GM19238 (cell line): ENCODE measurements around the gene FAR2.
"Not testable (repeated sequence)": the region's sequence is repeated elsewhere in the genome, so short reads cannot be mapped to it uniquely, and the experiment has no call there.

Source experiments
- DNase-seq: peaks from one replicate; pipeline ENCODE4 v3.0.0; 2011; ENCODE audit warnings: low spot score; ENCODE audit not compliant: insufficient read length

FAR2 gene

GRCh38 chr12:29277231-29277630 lies 128.2 kb downstream of the FAR2 start:
- no peak for DNase-seq

DNA sequence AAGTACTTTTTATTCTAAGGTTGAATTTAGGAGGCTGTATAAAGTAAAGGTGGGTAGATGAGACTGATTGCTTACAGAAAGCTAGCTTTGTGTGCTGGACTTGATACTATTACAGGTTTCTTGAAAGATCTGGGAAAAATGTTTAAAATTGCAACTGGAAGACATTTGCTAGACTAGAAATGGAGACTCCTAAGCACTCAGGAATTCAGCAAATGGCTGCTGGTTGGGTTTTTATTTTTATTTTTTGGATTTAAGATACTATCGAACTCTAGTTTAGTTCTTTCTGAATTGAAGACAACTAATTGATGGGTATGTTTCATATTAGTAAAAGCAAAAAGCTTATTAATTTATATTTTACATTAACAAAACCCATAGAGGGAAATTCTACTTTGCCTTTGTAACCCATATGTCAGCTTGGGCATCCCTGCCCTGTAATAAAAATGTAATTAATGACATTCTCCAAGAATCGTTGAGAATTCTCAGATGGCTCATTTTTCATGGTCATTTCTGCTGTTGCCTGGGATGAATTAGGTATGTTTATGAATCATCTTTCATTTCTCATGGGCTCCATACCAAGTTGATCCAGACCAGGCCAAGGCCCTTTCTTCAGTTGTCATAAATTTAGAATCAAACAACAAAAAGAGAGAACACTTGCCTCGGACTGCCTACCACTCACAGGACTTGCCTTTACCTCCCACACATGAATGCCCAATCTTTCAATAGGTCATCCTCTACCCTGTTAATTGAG lies 129.8 kb downstream of the FAR2 start:
- DNase-seq: no peak

GRCh38 chr12:29281371-29282005 lies 132.4 kb downstream of the FAR2 start:
- no peak for DNase-seq

GRCh38 chr12:29282031-29282816 lies 133.1 kb downstream of the FAR2 start:
- DNase-seq: no peak

GRCh38 chr12:29283969-29284700 lies 135.1 kb downstream of the FAR2 start:
- DNase-seq: no peak

GRCh38 chr12:29286081-29286790 lies 137.2 kb downstream of the FAR2 start:
- DNase-seq: no peak

DNA sequence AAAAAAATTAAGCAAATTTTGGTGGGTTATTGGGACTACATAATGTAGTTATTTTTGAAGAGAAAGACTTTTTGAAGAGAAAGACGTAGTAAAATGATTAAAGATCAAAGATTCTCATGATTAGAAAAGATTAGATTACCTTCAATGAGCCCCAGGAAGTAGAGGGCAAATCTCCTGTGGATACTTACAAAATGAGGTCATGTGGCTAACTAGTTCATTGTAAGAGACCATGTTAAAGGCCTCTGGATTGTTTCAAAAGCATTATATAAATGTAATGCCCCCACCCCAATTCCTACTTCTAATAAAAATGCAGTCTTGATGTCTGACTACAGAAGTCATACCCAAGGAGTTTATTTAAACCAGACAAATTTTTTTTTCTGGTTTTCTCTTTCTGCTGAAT lies 138.5 kb downstream of the FAR2 start:
- no peak for DNase-seq

DNA sequence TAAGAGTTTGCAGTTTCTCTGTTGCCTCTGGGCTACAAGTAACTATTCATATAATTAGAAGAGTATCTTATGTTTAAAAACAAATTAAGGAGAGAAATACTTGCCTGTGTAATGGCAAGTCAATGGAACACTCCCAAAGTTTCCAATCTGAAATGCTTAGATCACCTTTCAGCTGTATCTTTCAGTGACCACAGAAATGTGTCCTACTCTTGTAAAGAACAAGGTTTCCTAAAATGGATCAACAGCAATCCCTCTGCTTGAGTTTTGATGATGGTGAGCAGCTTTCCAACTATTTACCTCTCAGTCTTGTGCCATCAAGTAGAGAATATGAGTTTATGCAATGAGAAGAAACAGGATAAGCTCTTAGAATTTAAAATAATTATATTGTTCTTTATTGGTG lies 139.0 kb downstream of the FAR2 start:
- no peak for DNase-seq

DNA sequence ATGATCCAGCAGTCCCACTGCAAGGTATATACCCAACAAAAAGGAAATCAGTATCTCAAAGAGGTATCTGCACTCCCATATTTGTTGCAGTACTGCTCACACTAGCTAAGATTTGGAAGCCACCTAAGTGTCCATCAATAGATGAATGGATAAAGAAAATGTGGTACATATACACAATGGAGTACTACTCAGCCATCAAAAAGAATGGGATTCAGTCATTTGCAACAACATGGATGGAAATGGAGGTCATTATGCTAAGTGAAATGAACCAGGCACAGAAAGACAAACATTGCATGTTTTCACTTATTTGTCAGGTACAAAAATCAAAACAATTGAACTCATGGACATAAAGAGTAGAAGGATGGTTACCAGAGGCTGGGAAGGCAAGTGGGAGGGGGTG lies 141.4 kb downstream of the FAR2 start:
- DNase-seq: not testable (repeated sequence)

DNA sequence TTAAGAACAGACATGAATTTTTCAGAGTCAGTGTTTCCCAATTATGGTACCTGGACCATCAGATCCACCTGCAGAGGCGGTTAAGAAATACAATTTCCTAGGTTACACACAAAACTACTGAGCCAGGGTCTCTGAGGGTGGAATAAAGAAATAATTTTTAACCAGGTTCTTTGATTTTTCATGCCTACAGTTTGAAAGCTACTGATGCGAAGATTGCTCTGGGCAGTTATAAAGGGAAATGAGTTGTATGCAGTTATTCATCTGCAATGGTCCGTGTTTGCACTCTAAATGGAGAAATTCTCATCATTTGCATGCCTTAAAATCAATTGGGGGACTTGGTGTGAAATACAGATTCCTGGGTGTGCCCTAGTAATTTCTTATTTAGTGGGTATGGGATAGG lies 142.1 kb downstream of the FAR2 start:
- DNase-seq: no peak

- DNase-seq: no peak
These were observed 150.6 kb downstream of the FAR2 start for GRCh38 chr12:29299633-29300032.

- no peak for DNase-seq
These were observed 152.0 kb downstream of the FAR2 start for GRCh38 chr12:29301114-29301513.

DNA sequence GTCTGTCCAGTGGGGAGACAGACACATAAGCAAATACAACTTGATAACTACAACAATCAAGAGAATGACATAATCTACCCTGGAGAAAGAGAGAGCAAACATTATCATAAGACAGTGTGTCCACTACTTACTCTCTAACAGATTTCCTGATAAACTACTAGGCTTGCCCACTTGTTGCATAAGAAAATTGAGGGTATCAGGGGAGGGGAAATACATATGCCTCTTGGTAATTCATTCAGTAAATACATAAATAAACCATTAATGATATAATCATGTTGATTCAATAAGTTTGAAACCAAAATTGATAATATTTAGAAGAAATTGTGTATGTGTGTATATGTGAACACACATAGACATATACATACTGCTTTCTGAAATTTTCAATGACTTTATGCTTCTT lies 155.3 kb downstream of the FAR2 start:
- no peak for DNase-seq

DNA sequence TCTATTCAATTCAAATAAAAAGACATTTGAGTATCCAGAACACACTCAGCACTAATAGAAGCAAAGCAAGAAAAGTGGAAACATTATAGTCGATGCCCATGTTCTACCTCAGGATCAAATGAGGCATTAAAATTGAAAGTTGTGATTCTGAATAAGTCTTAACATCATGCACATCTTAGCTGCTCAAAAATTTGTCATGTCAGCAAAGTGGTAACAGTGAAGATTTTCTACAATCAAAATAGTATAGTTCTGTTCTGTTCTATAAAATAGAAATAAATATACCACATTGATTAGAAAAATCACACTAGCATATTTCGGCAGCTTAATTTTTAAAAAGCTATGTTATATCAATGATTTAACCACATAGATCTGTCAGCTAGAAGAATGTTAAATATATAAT lies 157.2 kb downstream of the FAR2 start:
- no peak for DNase-seq

- DNase-seq: no peak
These were observed 157.6 kb downstream of the FAR2 start for GRCh38 chr12:29306682-29307081.

DNA sequence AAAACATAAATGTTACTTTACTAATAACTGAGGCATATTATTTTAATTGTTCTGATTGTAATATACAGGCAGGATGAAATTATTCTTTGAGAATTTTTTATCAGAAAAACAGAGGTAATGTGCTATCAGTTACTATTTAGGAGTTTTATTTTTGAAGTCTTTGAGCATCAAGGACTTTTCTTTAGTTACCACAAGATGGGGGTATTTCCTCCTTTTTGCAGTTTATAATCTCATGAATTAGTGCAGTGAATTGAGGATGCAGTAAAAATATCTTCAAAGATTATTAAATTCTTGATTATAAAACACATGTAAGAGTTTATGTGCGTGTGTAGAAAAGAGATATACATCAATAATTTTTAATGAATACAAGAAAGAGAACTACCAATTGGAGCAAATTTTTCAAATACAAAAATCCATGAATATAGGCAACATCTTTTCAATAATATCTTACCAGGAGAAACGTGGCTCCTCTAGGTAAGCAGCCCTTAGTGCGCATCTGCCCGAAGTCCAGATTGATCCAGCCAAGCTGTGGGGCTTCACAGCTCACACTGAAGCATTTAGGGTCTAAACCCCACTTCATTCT lies 160.3 kb downstream of the FAR2 start:
- no peak for DNase-seq

GRCh38 chr12:29310899-29311298 lies 161.8 kb downstream of the FAR2 start:
- DNase-seq: no peak

- no peak for DNase-seq
These were observed 165.3 kb downstream of the FAR2 start for GRCh38 chr12:29314416-29314815.

GRCh38 chr12:29316752-29317151 lies 167.7 kb downstream of the FAR2 start:
- DNase-seq: no peak

GRCh38 chr12:29317556-29318363 lies 168.7 kb downstream of the FAR2 start:
- peak; percentile 35 for DNase-seq
